ENCODE data around the gene CEP78. TPM values are rescaled to one million over a fixed set of nuclear protein-coding genes. Genes with fewer than 3 reads are reported as not detected.

The CEP78 gene
- total RNA-seq, 1 experiment from 2014 or later = 109 TPM

DNA sequence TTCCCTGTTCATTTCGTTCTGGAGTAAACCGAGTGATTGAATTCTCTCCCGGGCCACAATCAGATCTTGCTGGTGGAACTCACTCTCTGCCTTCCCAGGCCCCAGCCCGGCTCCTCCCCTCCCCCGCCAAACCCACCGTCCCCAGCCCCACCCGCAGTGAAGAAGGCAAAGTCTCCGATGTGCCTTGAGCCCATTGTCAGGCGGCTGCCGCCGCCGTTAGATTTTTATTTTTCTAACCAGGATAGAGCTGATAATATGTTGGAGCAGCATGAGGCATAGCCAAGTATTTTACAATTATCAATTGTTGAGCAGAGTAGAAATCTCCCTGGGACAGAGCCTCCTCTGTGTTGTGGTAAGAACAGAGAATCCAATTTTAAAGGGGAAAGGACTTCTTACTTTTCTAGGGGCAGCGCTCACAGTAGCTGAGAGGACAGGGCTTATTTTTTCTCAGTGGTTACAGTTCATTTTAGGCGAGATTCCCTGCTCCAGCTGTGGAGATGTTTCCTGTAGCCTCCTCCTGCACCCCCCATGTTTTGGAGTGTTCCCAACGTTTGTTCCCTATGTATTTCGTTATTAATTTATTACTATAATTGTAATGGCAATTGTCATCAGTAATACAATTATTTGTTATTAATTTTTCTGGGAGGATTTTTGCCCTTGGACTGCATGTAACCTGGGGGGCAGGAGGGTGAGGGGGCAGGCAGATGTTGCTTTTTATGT is 62.3 kb downstream of the CEP78 start:
- peak; percentile 9 for DNase-seq (ENCODE audit: low spot score)
- in situ Hi-C loops (cut with HindIII; ENCODE audit: low sequenced_read_pairs) = no loop called here

DNA sequence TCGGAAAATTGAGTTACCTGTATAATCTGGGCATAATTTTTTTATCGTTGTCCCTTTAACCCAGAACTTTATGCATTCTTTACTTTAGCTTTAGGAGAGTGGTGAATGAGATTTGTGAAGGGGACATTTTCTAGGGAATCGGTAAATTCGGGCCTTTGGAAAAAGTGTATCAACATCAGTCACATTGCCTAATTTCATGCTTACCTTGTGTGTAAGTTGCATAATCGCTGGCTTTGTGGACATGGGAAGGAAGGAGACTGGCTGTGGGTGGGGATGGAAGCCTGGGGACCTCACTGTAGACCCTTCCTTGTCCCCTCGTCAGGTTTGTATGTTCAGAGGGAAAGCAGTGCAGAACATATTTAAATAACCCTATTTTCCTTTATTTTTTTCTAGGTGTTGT is 64.3 kb downstream of the CEP78 start:
- DNase-seq (ENCODE audit: low spot score) = no peak
- in situ Hi-C loops (cut with HindIII; ENCODE audit: low sequenced_read_pairs) = no loop called here

GRCh38 chr9:78301466-78301865 is 65.6 kb downstream of the CEP78 start:
- in situ Hi-C loops (cut with HindIII; ENCODE audit: low sequenced_read_pairs) = no loop called here

DNA sequence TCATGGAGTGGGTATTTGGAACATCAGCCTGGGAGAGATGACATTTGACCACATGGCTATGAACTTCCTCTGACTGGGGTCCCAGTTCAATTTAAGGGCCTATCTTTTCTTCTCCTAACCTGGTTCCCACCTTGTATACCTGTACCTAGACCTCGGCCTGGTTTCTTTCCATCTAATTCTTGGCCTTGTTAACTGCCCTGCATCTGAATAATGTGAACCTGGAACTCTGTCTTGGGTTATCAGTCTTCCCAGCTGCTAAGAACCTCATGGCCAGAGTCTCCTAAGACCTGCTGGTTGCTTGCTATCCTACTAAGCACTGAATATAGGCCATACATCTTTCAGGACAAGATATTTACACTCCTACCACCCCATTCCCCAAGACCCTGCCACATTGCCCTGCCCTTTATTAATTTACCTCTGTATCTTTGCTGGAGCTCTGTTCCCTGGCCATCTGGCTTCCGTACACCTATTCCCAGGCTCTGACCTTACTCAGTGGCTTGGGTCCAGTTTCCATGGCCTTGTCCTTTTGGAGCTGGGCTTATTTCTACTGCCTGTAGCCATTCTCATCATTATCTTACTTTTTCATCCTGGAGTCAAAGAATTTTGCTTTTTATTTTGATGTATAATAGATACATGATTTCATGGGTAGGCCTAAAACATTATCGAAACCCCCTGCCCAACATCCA is 67.6 kb downstream of the CEP78 start:
- in situ Hi-C loops (cut with HindIII; ENCODE audit: low sequenced_read_pairs) = no loop called here
- no peak for DNase-seq (ENCODE audit: low spot score)

More at GRCh38 chr9:78301466-78301865, 65.6 kb downstream of the CEP78 start:
- DNase-seq (ENCODE audit: low spot score) = no peak

DNA sequence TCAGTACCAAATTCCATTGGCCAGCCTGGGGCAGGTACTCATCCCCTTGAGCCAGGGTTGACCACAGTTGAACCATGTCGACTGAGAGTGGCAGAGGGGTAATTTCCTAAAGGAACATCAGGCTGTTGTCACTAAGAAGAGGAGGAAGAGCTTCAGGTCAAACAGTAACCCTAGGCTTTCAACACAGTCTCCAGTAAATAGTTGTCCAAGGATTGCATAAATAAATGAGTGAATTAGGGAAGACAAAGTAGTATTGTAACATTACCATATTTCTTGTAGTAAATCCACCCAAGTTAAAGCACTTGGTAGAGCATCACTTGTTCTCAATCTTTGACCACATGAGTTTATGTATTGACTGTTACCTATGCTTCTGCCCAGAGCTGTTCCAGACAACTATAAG is 68.5 kb downstream of the CEP78 start:
- in situ Hi-C loops (cut with HindIII; ENCODE audit: low sequenced_read_pairs) = no loop called here
- DNase-seq (ENCODE audit: low spot score) = no peak

GRCh38 chr9:78306222-78307076 is 70.6 kb downstream of the CEP78 start:
- DNase-seq (ENCODE audit: low spot score) = no peak
- in situ Hi-C loops (cut with HindIII; ENCODE audit: low sequenced_read_pairs) = no loop called here

- in situ Hi-C loops (cut with HindIII; ENCODE audit: low sequenced_read_pairs) = no loop called here
- DNase-seq (ENCODE audit: low spot score) = no peak
These were observed 71.5 kb downstream of the CEP78 start for GRCh38 chr9:78307360-78307759.

DNA sequence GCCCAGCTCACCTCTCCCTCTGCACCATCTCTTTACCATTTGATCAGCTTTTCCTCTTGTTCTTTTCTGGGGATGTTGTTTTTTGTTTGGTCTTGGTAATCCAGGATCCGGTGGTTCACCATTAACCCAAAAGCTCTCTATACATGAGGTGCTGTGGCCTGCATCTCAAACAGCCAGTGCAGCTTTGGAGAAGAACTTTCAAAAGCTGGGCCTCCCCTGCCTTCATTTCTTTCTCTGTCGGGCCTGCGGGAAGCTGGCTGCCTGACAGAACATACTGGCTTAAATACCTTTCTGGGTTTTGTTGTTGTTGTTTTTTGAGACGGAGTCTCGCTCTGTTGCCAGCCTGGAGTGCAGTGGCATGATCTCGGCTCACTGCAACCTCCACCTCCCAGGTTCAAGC is 73.2 kb downstream of the CEP78 start:
- no peak for DNase-seq (ENCODE audit: low spot score)
- in situ Hi-C loops (cut with HindIII; ENCODE audit: low sequenced_read_pairs) = no loop called here

GRCh38 chr9:78311075-78311474 is 75.2 kb downstream of the CEP78 start:
- in situ Hi-C loops (cut with HindIII; ENCODE audit: low sequenced_read_pairs) = no loop called here
- no peak for DNase-seq (ENCODE audit: low spot score)

GRCh38 chr9:78311886-78312524 is 76.1 kb downstream of the CEP78 start:
- in situ Hi-C loops (cut with HindIII; ENCODE audit: low sequenced_read_pairs) = no loop called here

DNA sequence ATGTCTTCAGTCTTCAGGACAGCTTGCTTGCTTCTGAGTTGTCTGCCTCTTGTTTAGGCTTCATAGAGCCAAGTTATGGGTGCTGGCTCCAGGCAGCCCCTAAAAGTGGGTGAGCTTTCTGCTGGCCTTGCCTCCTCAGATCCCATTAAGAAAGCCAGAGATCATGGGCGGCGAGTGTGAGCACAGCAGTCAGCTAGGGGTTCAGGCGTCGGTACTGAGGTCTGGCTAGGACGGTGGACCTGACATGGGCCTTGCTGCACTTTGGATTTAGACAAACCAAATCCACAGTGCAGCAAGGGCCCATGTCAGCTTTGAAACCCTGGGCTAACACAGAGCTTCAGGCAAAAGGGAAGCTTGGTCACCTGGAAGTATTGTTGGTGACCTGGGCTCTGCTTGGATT is 78.7 kb downstream of the CEP78 start:
- in situ Hi-C loops (cut with HindIII; ENCODE audit: low sequenced_read_pairs) = no loop called here
- DNase-seq (ENCODE audit: low spot score) = no peak

More at GRCh38 chr9:78311886-78312524, 76.1 kb downstream of the CEP78 start:
- no peak for DNase-seq (ENCODE audit: low spot score)

GRCh38 chr9:78314953-78315870 is 79.3 kb downstream of the CEP78 start:
- in situ Hi-C loops (cut with HindIII; ENCODE audit: low sequenced_read_pairs) = no loop called here
- no peak for DNase-seq (ENCODE audit: low spot score)

GRCh38 chr9:78316166-78316892 is 80.5 kb downstream of the CEP78 start:
- in situ Hi-C loops (cut with HindIII; ENCODE audit: low sequenced_read_pairs) = no loop called here
- peak; percentile 59 for DNase-seq (ENCODE audit: low spot score)

DNA sequence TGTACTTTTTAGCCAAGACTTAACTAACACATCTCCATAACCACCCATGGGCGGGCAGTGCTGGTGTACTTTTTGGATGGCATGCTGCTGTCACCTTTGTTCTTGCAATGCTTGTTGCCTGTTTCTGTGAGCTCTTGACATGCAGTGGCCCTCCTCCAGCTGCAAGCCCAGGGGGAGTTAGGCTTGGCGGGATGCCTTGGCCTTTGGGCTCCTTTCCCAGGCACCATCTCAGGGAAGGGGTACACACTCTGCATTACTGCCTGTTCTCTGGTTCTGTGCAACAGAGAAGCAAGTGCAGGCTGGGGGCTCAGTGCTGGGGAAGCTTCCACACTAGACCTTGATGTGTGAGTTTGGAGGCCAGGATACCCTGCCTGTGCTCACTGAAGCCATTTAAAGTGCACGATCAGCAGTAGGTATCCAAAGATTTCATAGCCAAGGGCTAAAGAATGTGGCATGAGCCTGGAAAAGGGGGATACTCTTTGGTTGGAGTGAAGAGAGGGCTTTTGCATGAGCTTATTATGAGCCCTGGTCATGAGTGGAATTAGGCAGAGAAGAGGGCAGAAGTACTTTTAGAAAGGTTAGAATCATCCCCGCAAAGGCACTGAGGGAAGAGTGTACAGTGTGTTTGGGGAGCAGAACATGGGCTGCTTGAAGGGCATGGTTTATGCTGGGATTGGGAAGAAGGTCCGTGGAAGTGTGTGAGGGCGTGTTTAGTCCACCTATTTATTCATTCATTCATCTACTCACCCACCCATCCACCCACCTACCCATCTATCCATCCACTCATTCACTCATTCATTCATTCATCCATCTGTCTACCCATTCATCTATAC is 83.5 kb downstream of the CEP78 start:
- in situ Hi-C loops (cut with HindIII; ENCODE audit: low sequenced_read_pairs) = no loop called here

GRCh38 chr9:78320030-78320693 is 84.3 kb downstream of the CEP78 start:
- no peak for DNase-seq (ENCODE audit: low spot score)
- in situ Hi-C loops (cut with HindIII; ENCODE audit: low sequenced_read_pairs) = no loop called here

More for the DNA sequence above, 83.5 kb downstream of the CEP78 start:
- no peak for DNase-seq (ENCODE audit: low spot score)

GRCh38 chr9:78320875-78321496 is 85.1 kb downstream of the CEP78 start:
- in situ Hi-C loops (cut with HindIII; ENCODE audit: low sequenced_read_pairs) = no loop called here
- no peak for DNase-seq (ENCODE audit: low spot score)
